Neural progenitor cell (in vitro differentiated cells): ENCODE results near the gene GGNBP2. TPM values are rescaled to one million over a fixed set of nuclear protein-coding genes. Genes with fewer than 3 reads are reported as not detected.
A peak's percentile ranks its signal among the peaks of the same experiment; 100 is the strongest.

Experiments used
- DNase-seq: peaks from one replicate; pipeline ENCODE4 v3.0.0-alpha.2; 2016; ENCODE audit warnings: low spot score
- H2AFZ ChIP-seq: fragments of 200-600 bp; sonication (generic); replicated peaks from 2 replicates; pipeline ENCODE4 v1.6.1; 2016; ENCODE audit warnings: antibody characterized with exemption
- H3F3A ChIP-seq: fragments of 200-600 bp; sonication (generic); 2 replicates; pipeline ENCODE4 v1.6.1; 2016; ENCODE audit warnings: antibody characterized with exemption, low read depth
- H3K27ac ChIP-seq: fragments of 200-600 bp; sonication (generic); 2 replicates; pipeline ENCODE4 v1.5.1; 2016; ENCODE audit warnings: mild to moderate bottlenecking
- H3K27me3 ChIP-seq: fragments of 200-600 bp; sonication (generic); 2 replicates; pipeline ENCODE4 v1.6.1; 2016; ENCODE audit warnings: mild to moderate bottlenecking, moderate library complexity
- H3K36me3 ChIP-seq: fragments of 200-600 bp; sonication (generic); 2 replicates; pipeline ENCODE4 v1.5.1; 2016
- H3K4me1 ChIP-seq: fragments of 200-600 bp; sonication (generic); 2 replicates; pipeline ENCODE4 v1.6.1; 2016; ENCODE audit warnings: mixed run types
- H3K4me2 ChIP-seq: fragments of 200-600 bp; sonication (generic); 2 replicates; pipeline ENCODE4 v1.6.1; 2016
- H3K4me3 ChIP-seq: fragments of 200-600 bp; sonication (generic); 2 replicates; pipeline ENCODE4 v1.5.1; 2016
- H3K79me2 ChIP-seq: fragments of 200-600 bp; sonication (generic); 2 replicates; pipeline ENCODE4 v1.6.1; 2016; ENCODE audit warnings: low read depth
- H3K9ac ChIP-seq: fragments of 200-600 bp; sonication (generic); 2 replicates; pipeline ENCODE4 v1.6.1; 2016
- H3K9me3 ChIP-seq: fragments of 200-600 bp; sonication (generic); 2 replicates; pipeline ENCODE4 v1.5.1; 2016; ENCODE audit warnings: low read depth
- H4K20me1 ChIP-seq: fragments of 200-600 bp; sonication (generic); 2 replicates; pipeline ENCODE4 v1.6.1; 2016; ENCODE audit warnings: low read depth
- H3K27ac Mint-ChIP-seq: 3 replicates; pipeline ENCODE4 v1.8.0; 2021; ENCODE audit warnings: mixed read lengths
- H3K27me3 Mint-ChIP-seq: 2 replicates; pipeline ENCODE4 v1.8.0; 2022; ENCODE audit warnings: low read depth, mild to moderate bottlenecking, inconsistent platforms, moderate library complexity, mixed read lengths; ENCODE audit not compliant: insufficient read depth
- H3K36me3 Mint-ChIP-seq: 3 replicates; pipeline ENCODE4 v1.8.0; 2021; ENCODE audit warnings: mixed read lengths
- H3K4me1 Mint-ChIP-seq: 3 replicates; pipeline ENCODE4 v1.8.0; 2021; ENCODE audit warnings: mixed read lengths
- H3K4me3 Mint-ChIP-seq: 3 replicates; pipeline ENCODE4 v1.8.0; 2021; ENCODE audit warnings: mild to moderate bottlenecking, moderate library complexity, mixed read lengths
- H3K9me3 Mint-ChIP-seq: 3 replicates; pipeline ENCODE4 v1.8.0; 2020; ENCODE audit warnings: mixed read lengths
- EZH2 ChIP-seq: fragments of 200-600 bp; sonication (generic); IDR thresholded peaks from 2 replicates; pipeline ENCODE4 v1.6.1; 2017; ENCODE audit warnings: antibody characterized with exemption, mild to moderate bottlenecking, moderate library complexity
- EZH2phosphoT487 ChIP-seq: fragments of 200-600 bp; sonication (generic); IDR thresholded peaks from 2 replicates; pipeline ENCODE4 v1.6.1; 2017; ENCODE audit warnings: antibody characterized with exemption
- total RNA-seq: library from RNA; depleted of rRNA; stranded (reverse); fragments of >200 nt; gene quantifications from 2 replicates; pipeline ENCODE4 v1.2.3, GENCODE V29; 2015; ENCODE audit warnings: low replicate concordance
- TF ChIP-seq, protein P1 (sequence below): fragments of 200-600 bp; sonication (generic); IDR thresholded peaks from 2 replicates; pipeline ENCODE4 v1.5.1; 2017; ENCODE audit warnings: antibody characterized with exemption, mild to moderate bottlenecking

Gene GGNBP2
- total RNA-seq, 1 donor from 2014 or later: 79.5 TPM

DNA sequence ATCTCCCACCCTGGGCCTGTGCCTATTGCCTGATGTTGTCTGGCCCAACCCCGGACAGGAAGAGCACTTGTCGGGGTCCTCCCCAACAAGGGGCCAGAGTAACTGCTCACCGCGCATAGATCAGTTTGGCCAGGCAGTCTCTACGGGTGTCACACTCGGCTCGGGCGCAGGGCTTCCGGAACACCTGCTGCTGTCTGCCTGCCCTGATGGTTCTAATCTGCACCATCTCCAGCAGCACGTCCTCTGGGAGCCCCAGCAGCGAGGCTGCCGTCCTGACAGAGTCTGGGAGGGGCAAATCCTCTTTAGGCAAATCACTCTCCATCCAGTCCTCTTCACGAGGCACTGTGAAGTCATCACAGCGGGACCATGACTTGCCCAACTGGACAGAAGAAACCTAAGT, 34.1 kb upstream of the GGNBP2 start:
- Mint-ChIP-seq H3K4me1 (no peaks in the 10 kb centered on the region), H3K27ac (peak overlapping the region; percentile 96)

DNA sequence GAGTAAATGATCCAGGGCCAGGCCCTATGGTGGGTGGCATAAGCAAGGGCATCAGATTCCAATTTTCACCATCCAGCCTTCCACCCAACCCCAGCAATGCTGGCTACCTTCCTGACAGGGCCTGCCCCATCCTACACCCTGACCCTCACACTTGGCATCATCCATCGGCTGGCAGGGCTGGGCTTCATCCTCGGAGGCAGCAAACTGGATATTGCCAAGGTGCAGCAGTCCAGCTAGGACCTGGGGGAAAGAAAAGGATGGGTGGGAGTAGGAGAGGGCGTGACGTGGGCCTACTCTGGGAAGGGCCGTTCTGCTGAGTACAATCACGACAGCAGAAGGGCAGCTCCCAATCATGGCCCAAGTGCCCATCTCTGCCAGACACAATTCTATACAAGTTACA, 33.5 kb upstream of the GGNBP2 start:
- H3K9me3 Mint-ChIP-seq: no peaks in the 10 kb centered on the region
- no peaks in the 10 kb centered on the region for H4K20me1 ChIP-seq
- H3K9ac ChIP-seq: no peak overlapping the region
- H3K4me3 Mint-ChIP-seq: no peak overlapping the region
- no peak overlapping the region for H2AFZ ChIP-seq
- no peaks in the 10 kb centered on the region for H3K4me1 Mint-ChIP-seq
- TF ChIP-seq EZH2phosphoT487: no peak
- TF ChIP-seq EZH2: no peak
- TF ChIP-seq, protein P1, sequence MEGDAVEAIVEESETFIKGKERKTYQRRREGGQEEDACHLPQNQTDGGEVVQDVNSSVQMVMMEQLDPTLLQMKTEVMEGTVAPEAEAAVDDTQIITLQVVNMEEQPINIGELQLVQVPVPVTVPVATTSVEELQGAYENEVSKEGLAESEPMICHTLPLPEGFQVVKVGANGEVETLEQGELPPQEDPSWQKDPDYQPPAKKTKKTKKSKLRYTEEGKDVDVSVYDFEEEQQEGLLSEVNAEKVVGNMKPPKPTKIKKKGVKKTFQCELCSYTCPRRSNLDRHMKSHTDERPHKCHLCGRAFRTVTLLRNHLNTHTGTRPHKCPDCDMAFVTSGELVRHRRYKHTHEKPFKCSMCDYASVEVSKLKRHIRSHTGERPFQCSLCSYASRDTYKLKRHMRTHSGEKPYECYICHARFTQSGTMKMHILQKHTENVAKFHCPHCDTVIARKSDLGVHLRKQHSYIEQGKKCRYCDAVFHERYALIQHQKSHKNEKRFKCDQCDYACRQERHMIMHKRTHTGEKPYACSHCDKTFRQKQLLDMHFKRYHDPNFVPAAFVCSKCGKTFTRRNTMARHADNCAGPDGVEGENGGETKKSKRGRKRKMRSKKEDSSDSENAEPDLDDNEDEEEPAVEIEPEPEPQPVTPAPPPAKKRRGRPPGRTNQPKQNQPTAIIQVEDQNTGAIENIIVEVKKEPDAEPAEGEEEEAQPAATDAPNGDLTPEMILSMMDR: no peak
- no peaks in the 10 kb centered on the region for H3K4me1 ChIP-seq
- no peak overlapping the region for H3K4me3 ChIP-seq
- H3K27ac ChIP-seq: no peak overlapping the region
- no peak for DNase-seq
- H3K9me3 ChIP-seq: no peaks in the 10 kb centered on the region
- peaks cover 2% of the 10 kb centered on the region for H3K27me3 Mint-ChIP-seq
- no peaks in the 10 kb centered on the region for H3F3A ChIP-seq
- no peak overlapping the region for H3K27ac Mint-ChIP-seq
- peaks cover 17% of the 10 kb centered on the region for H3K36me3 Mint-ChIP-seq
- no peaks in the 10 kb centered on the region for H3K27me3 ChIP-seq
- H3K4me2 ChIP-seq: no peak overlapping the region
- no peaks in the 10 kb centered on the region for H3K79me2 ChIP-seq
- H3K36me3 ChIP-seq: no peaks in the 10 kb centered on the region

More for the DNA sequence above, 34.1 kb upstream of the GGNBP2 start:
- no peak overlapping the region for H3K4me3 ChIP-seq
- H4K20me1 ChIP-seq: no peaks in the 10 kb centered on the region
- H3K9me3 ChIP-seq: no peaks in the 10 kb centered on the region
- H3K4me1 ChIP-seq: no peaks in the 10 kb centered on the region
- no peaks in the 10 kb centered on the region for H3K36me3 ChIP-seq
- TF ChIP-seq, protein P1: no peak
- TF ChIP-seq EZH2 (no peak), EZH2phosphoT487 (no peak)
- no peak overlapping the region for H2AFZ ChIP-seq
- no peak overlapping the region for H3K9ac ChIP-seq
- H3K4me3 Mint-ChIP-seq: no peak overlapping the region
- DNase-seq: no peak
- H3K4me2 ChIP-seq: no peak overlapping the region
- H3K9me3 Mint-ChIP-seq: no peaks in the 10 kb centered on the region
- peaks cover 20% of the 10 kb centered on the region for H3K36me3 Mint-ChIP-seq
- peaks cover 2% of the 10 kb centered on the region for H3K27me3 Mint-ChIP-seq
- no peak overlapping the region for H3K27ac ChIP-seq
- no peaks in the 10 kb centered on the region for H3K79me2 ChIP-seq
- no peaks in the 10 kb centered on the region for H3K27me3 ChIP-seq
- H3F3A ChIP-seq: no peaks in the 10 kb centered on the region

DNA sequence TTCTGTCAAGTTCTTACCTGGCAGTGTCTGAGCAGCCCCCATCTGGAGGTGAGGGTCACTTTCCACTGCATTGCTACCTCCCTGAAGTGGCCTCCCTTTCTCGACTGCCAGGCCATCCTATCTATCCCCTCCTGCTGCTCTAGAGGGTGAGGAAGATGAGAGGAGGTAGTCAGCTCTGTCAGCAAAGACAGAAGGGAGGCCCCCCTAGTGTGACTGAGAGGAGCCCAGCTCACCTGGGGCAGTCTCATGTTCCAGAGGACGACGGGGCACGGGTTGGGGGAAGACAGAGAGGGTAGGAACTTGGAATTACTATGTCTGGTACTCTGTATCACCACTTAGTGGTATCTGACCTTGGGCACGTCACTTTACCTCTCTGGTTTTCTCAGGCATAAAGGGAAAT, 32.1 kb upstream of the GGNBP2 start:
- Histone ChIP-seq H3K36me3 (no peaks in the 10 kb centered on the region), H2AFZ (no peak overlapping the region), H4K20me1 (no peaks in the 10 kb centered on the region), H3K4me2 (no peak overlapping the region), H3K9ac (no peak overlapping the region), H3K4me3 (no peak overlapping the region), H3K9me3 (no peaks in the 10 kb centered on the region), H3K4me1 (no peaks in the 10 kb centered on the region), H3K27ac (no peak overlapping the region), H3F3A (no peaks in the 10 kb centered on the region), H3K27me3 (no peaks in the 10 kb centered on the region), H3K79me2 (no peaks in the 10 kb centered on the region)
- H3K27ac Mint-ChIP-seq: no peak overlapping the region
- TF ChIP-seq, protein P1: no peak
- no peak for TF ChIP-seq EZH2
- no peak for TF ChIP-seq EZH2phosphoT487
- no peak overlapping the region for H3K4me3 Mint-ChIP-seq
- H3K36me3 Mint-ChIP-seq: peaks cover 12% of the 10 kb centered on the region
- no peaks in the 10 kb centered on the region for H3K9me3 Mint-ChIP-seq
- no peak for DNase-seq
- H3K27me3 Mint-ChIP-seq: peaks cover 2% of the 10 kb centered on the region
- H3K4me1 Mint-ChIP-seq: no peaks in the 10 kb centered on the region
